ENCODE results near the gene UBAP1. TPM values are rescaled to one million over a fixed set of nuclear protein-coding genes. Genes with fewer than 3 reads are reported as not detected.

UBAP1 gene
- total RNA-seq, 1 experiment from 2014 or later, result 30.8 TPM

DNA sequence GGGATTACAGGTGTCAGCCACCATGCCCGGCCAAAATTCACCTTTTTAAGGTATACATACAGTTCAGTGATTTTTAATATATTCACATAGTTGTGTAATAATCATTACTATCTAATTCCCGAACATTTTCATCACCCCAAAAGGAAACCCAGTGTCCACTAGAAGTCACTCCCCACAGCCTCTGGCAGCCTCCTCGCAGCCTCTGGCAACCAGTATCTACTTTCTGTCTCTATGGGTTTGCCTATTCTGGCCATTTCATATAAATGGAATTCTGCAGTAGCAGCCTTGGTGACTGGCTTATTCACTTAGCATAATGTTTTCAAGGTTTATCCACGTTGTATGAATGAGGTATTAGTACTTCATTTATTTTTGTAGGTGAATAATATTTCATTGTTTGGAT is 59.0 kb downstream of the UBAP1 start:
- ATAC-seq (no peak), DNase-seq (ENCODE audit: low read depth, low spot score) (no peak)
- Histone ChIP-seq H3K27ac (ENCODE audit: low read depth, low read length) (no peak overlapping the region), H3K27me3 (ENCODE audit: insufficient read depth, low read length) (no peaks in the 10 kb centered on the region), H2AFZ (ENCODE audit: low read depth, low read length, poor library complexity, severe bottlenecking) (no peak overlapping the region), H4K20me1 (ENCODE audit: insufficient read depth) (no peaks in the 10 kb centered on the region), H3K9me3 (ENCODE audit: control insufficient read depth in 1 of 2, insufficient read depth in 1 of 2, low read depth in 1 of 2, low read length in 2 of 2) (no peaks in the 10 kb centered on the region), H3K36me3 (ENCODE audit: control insufficient read depth in 1 of 2, insufficient read depth in 2 of 2, low read length in 2 of 2) (peaks cover 9 to 22% of the 10 kb centered on the region in 2 experiments; a peak in 3 of 4 replicates), H3K4me3 (replicated peaks in 1 of 2; ENCODE audit: low read depth in 1 of 2, low read length in 2 of 2) (no peak overlapping the region), H3K4me2 (ENCODE audit: low read length) (no peak overlapping the region), H3K79me2 (ENCODE audit: insufficient read depth, low read length) (peaks cover 13% of the 10 kb centered on the region), H3K9ac (ENCODE audit: low read length) (no peak overlapping the region), H3K4me1 (ENCODE audit: control insufficient read depth in 1 of 2, insufficient read depth in 2 of 2, low read length in 2 of 2) (no peaks in the 10 kb centered on the region), H3K9me2 (ENCODE audit: insufficient read depth) (0 out of 2 replicates have a peak, but pooled peaks cover 6% of the 10 kb centered on the region)
- intact Hi-C loops (cut with micrococcal nuclease), result no loop called here
- ChIA-PET CTCF (no interaction called here), RAD21 (ENCODE audit: low non-redundant PET in 1 of 2, low total read pairs in 2 of 2, uncharacterized antibody in 2 of 2, unreplicated experiment in 2 of 2) (no interaction called here), POLR2A (no interaction called here)
- no TSS peak for BruUV-seq (replicated peaks)
- no peak for TF ChIP-seq POLR2A (IDR thresholded peaks at IDR 0.05; ENCODE audit: borderline replicate concordance, extremely low read depth, insufficient read depth, insufficient read length)

DNA sequence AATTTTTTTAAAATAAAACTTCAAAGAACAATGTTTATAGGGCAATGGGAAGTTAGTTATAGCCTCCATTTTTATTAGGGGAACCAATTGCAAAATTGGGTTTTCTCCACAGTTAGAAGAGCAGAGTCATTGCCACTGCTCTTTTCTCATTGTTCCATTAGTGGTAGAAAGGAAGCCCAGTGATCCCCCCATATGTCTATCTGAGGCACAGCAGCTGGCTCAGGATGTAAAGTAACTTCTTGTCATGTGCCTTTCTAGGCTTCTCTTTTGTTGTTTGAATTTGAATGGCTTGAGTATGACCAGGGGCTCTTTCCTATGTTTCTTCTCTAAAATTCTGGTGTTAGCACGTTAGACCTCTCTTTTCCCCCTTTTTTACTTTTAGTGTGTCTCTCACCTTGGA is 61.2 kb downstream of the UBAP1 start:
- no peaks in the 10 kb centered on the region for H3K9me3 ChIP-seq (ENCODE audit: control insufficient read depth in 1 of 2, insufficient read depth in 1 of 2, low read depth in 1 of 2, low read length in 2 of 2)
- H2AFZ ChIP-seq (ENCODE audit: low read depth, low read length, poor library complexity, severe bottlenecking), result no peak overlapping the region
- no peak overlapping the region for H3K27ac ChIP-seq (ENCODE audit: low read depth, low read length)
- no TSS peak for BruUV-seq (replicated peaks)
- POLR2A ChIA-PET, result no interaction called here
- ATAC-seq, result no peak
- DNase-seq (ENCODE audit: low read depth, low spot score), result no peak
- no peak overlapping the region for H3K9ac ChIP-seq (ENCODE audit: low read length)
- H3K36me3 ChIP-seq (ENCODE audit: control insufficient read depth in 1 of 2, insufficient read depth in 2 of 2, low read length in 2 of 2), result peaks cover 7 to 30% of the 10 kb centered on the region in 2 experiments; a peak in 3 of 4 replicates
- intact Hi-C loops (cut with micrococcal nuclease), result no loop called here
- H3K9me2 ChIP-seq (ENCODE audit: insufficient read depth), result 0 out of 2 replicates have a peak, but pooled peaks cover 6% of the 10 kb centered on the region
- H3K4me2 ChIP-seq (ENCODE audit: low read length), result no peak overlapping the region
- no peaks in the 10 kb centered on the region for H4K20me1 ChIP-seq (ENCODE audit: insufficient read depth)
- CTCF ChIA-PET, result no interaction called here
- no peaks in the 10 kb centered on the region for H3K27me3 ChIP-seq (ENCODE audit: insufficient read depth, low read length)
- no peaks in the 10 kb centered on the region for H3K4me1 ChIP-seq (ENCODE audit: control insufficient read depth in 1 of 2, insufficient read depth in 2 of 2, low read length in 2 of 2)
- TF ChIP-seq, protein P1, sequence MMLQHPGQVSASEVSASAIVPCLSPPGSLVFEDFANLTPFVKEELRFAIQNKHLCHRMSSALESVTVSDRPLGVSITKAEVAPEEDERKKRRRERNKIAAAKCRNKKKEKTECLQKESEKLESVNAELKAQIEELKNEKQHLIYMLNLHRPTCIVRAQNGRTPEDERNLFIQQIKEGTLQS (IDR thresholded peaks at IDR 0.05), result no peak
- TF ChIP-seq, protein P2, sequence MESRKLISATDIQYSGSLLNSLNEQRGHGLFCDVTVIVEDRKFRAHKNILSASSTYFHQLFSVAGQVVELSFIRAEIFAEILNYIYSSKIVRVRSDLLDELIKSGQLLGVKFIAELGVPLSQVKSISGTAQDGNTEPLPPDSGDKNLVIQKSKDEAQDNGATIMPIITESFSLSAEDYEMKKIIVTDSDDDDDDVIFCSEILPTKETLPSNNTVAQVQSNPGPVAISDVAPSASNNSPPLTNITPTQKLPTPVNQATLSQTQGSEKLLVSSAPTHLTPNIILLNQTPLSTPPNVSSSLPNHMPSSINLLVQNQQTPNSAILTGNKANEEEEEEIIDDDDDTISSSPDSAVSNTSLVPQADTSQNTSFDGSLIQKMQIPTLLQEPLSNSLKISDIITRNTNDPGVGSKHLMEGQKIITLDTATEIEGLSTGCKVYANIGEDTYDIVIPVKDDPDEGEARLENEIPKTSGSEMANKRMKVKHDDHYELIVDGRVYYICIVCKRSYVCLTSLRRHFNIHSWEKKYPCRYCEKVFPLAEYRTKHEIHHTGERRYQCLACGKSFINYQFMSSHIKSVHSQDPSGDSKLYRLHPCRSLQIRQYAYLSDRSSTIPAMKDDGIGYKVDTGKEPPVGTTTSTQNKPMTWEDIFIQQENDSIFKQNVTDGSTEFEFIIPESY (IDR thresholded peaks at IDR 0.05; ENCODE audit: extremely low read depth, insufficient replicate concordance, low read length), result no peak
- TF ChIP-seq YY1 (IDR thresholded peaks at IDR 0.05; ENCODE audit: extremely low read depth, insufficient replicate concordance, low read depth, low read length) (no peak), ZNF274 (IDR thresholded peaks at IDR 0.05; ENCODE audit: low read depth, low read length) (no peak), ELF1 (IDR thresholded peaks at IDR 0.05; ENCODE audit: borderline replicate concordance, low read depth) (no peak), SIN3A (IDR thresholded peaks at IDR 0.05; ENCODE audit: low read depth) (no peak), EZH2phosphoT487 (IDR thresholded peaks at IDR 0.05; ENCODE audit: borderline replicate concordance) (no peak), JUND (IDR thresholded peaks at IDR 0.05) (no peak), POLR2A (IDR thresholded peaks at IDR 0.05; ENCODE audit: borderline replicate concordance, extremely low read depth, insufficient read depth, insufficient read length) (no peak), EZH2 (IDR thresholded peaks at IDR 0.05) (no peak), RAD21 (IDR thresholded peaks at IDR 0.05; ENCODE audit: low read depth) (no peak), EGR1 (IDR thresholded peaks at IDR 0.05; ENCODE audit: low read depth) (no peak)
- RAD21 ChIA-PET (ENCODE audit: low non-redundant PET in 1 of 2, low total read pairs in 2 of 2, uncharacterized antibody in 2 of 2, unreplicated experiment in 2 of 2), result no interaction called here
- H3K4me3 ChIP-seq (replicated peaks in 1 of 2; ENCODE audit: low read depth in 1 of 2, low read length in 2 of 2), result no peak overlapping the region
- peaks cover 18% of the 10 kb centered on the region for H3K79me2 ChIP-seq (ENCODE audit: insufficient read depth, low read length)

All from HCT116 (cell line).